GM10266 (cell line): ENCODE results near the gene GFRA3.
"Not testable (repeated sequence)": the region's sequence is repeated elsewhere in the genome, so short reads cannot be mapped to it uniquely, and the experiment has no call there.

Source experiments
- DNase-seq: peaks from one replicate; pipeline ENCODE4 v3.0.0; 2012; ENCODE audit errors: extremely low spot score
- TF ChIP-seq, protein P1 (sequence below): IDR thresholded peaks from 2 replicates; pipeline ENCODE4 v1.5.1; 2012; ENCODE audit warnings: mild to moderate bottlenecking, low read depth; ENCODE audit not compliant: control insufficient read depth, insufficient read depth; ENCODE audit errors: missing control alignments

GFRA3 gene

DNA sequence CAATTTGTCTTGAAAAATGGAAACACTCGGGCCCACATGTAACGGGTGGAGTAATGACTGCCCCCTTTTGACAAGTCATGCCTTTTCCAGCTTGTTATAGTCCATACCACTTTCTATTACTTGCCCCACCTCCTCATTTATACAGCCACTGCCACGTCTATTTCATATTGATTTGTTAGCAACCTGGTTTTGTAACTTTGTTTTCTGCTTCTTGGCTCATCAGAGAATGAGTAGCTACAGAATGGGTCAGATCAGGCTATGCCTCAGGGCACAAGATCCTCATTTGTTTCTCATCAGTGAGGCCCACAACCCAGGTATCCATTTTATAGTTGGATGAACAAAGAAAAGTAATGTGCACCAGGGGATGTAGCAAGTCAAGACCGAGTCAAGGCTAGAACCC is 1.7 kb downstream of the GFRA3 start:
- no peak for DNase-seq
- TF ChIP-seq, protein P1, sequence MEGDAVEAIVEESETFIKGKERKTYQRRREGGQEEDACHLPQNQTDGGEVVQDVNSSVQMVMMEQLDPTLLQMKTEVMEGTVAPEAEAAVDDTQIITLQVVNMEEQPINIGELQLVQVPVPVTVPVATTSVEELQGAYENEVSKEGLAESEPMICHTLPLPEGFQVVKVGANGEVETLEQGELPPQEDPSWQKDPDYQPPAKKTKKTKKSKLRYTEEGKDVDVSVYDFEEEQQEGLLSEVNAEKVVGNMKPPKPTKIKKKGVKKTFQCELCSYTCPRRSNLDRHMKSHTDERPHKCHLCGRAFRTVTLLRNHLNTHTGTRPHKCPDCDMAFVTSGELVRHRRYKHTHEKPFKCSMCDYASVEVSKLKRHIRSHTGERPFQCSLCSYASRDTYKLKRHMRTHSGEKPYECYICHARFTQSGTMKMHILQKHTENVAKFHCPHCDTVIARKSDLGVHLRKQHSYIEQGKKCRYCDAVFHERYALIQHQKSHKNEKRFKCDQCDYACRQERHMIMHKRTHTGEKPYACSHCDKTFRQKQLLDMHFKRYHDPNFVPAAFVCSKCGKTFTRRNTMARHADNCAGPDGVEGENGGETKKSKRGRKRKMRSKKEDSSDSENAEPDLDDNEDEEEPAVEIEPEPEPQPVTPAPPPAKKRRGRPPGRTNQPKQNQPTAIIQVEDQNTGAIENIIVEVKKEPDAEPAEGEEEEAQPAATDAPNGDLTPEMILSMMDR, result no peak

DNA sequence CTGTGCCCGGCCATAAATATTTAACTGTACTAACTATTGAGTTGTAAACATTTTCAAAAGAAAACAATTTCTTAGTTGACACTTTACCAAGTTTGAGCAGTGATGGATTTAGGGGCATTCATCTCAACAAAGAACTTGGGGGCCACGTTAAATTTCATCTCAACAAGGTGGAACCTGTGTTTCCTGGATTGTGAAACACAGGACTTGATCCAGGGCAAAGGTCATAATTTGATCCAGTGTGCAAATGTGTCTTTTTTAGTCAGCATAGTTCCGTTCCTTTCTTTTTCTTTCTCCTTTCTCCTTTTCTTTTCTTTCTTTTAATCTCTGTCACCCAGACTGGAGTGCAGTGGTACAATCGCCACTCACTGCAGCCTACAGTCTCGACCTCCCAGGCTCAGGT is 3.1 kb downstream of the GFRA3 start:
- DNase-seq, result no peak
- TF ChIP-seq, protein P1, result no peak

DNA sequence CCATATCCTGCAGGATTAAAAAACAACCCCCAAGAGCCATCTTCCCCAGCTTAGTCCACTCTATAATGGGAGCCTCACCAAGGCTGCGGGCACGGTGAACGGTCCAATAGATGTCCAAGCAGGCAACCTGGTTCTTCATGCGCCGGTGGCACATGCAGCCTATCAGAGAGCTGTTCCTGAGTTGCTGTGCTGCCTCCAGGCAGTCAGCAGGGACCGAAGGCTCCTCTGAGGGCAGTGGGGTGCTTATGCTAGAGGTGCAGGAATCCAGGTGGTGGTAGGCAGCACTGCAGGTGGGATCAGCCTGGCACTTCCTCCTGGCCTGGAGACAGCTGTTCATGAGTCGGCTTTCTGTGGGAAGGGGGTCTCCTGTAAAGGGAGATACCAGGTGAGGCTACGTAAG is 10.2 kb downstream of the GFRA3 start:
- TF ChIP-seq, protein P1, result no peak
- no peak for DNase-seq

DNA sequence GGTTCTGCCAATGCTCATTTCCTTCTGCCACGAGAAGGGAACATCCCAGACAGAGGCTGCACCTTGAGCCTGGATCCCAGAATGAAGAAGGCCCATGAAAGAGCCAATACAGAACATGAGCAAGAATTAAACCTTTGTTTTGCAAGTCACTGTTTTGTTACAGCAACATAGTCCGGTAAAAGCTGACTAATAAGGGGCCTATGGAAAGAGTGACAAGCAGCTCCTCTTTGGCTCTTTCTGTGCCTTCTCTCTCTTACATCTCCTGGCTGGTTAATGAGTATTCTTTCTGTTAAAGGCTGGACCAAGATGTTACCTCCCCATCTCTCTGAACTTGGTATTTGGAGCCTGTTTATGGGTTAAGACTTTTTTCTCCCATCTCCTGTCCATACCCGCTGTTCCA is 10.8 kb downstream of the GFRA3 start:
- TF ChIP-seq, protein P1, result no peak

DNA sequence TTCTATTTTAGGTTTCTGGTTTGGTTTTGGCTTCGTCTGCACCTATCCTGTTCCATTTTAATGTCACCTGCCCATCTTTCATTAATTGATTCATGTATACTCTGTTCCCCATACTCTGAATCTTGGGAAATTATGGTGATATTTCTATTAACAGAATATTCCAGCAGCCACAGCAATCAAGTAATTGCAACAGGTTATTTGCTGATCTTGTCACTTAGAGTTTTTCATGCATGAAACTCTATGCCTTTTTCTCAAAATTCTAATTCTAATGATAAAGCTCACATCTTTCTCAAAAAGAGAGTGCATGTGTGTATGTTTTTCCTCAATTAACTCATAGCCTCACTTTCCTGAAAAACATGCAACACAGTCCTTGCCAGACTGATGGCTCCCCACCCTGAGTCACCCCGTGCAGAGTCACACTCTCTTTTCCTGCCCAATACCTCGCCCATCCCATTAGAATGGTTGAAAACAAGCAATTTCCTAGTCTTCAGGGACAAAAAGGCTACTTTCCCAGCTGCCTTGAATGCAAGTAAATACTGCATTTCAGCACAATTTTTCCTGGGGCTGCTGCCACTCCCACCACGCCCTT is 15.6 kb downstream of the GFRA3 start:
- TF ChIP-seq, protein P1, result no peak
- no peak for DNase-seq

More for the DNA sequence above, 10.8 kb downstream of the GFRA3 start:
- no peak for DNase-seq

DNA sequence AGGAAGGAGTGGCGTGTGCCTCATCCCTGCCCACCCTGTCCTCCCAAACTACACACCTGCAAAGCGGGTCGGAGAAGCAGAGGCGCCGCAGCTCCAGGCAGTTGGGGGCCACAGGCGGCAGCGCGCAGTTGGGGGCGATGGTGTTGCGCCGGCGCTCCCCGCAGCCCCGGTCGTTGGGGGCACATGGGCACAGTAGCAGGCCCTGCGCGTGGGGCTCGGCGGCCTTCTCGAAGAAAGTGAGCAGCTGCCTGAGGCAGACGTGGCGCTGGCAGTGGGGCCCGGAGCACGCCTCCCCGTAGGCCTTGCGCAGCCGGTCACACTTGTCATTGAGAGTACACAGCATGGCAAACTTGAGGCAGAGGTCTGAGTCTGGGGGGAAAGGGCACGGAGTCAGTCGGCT is 16.8 kb downstream of the GFRA3 start:
- TF ChIP-seq, protein P1, result no peak
- no peak for DNase-seq

DNA sequence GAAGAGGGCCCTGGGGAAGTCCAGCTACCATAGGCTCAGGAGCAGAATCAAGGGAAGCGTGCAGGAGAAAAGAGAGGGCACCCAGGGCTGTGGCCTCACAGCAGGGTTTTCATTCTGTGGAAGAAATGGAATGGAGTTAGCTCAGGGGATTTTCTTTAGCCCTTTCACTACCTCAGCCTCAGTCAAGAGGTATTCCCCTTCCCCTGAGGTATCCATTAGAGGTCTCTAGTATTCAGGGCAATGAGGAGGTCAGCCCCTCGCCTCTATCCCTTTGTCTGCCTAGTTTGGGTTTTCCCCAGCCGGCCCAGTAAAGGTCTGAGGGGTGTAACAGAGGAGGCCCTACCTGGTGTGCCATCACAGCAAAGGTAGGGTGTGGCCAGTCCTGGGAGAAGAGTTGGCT is 21.5 kb downstream of the GFRA3 start:
- peak; percentile 50 for DNase-seq
- TF ChIP-seq, protein P1, result no peak

DNA sequence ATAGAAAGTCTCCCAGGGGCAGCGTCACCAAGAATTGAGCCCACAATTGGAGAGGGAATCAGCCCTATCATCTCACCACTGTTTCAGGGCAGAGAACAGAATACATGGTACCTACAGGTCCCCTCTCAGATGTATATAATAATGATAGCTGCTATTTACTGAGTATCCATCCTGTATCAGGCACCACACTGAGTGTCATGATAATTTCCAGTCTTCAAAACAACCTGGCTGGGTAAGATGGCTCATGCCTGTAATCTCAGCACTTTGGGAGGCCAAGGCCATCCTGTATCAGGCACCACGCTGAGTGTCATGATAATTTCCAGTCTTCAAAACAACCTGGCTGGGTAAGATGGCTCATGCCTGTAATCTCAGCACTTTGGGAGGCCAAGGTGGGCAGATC is 26.6 kb downstream of the GFRA3 start:
- not testable (repeated sequence) for DNase-seq
